GM13976 (cell line): Measurements from ENCODE around the gene STEAP2.
A peak's percentile ranks its signal among the peaks of the same experiment; 100 is the strongest.

ENCODE experiments used
- DNase-seq: peaks from one replicate; pipeline ENCODE4 v3.0.0; 2012; ENCODE audit warnings: low spot score
- in situ Hi-C: fragments of 300-500 bp; cut with MboI; formaldehyde crosslinking; loops from one replicate; pipeline ENCODE4 v1.12.0; 2022; ENCODE audit warnings: low sequenced_read_pairs, mixed read lengths, inconsistent platforms; ENCODE audit not compliant: unreplicated experiment
- TF ChIP-seq, protein P1 (sequence below): IDR thresholded peaks from 2 replicates; pipeline ENCODE4 v1.5.1; 2012; ENCODE audit warnings: borderline replicate concordance, mild to moderate bottlenecking; ENCODE audit not compliant: insufficient read depth; ENCODE audit errors: extremely low read depth, missing control alignments, control extremely low read depth

STEAP2 gene

GRCh38 chr7:90210475-90210874 lies 1.1 kb upstream of the STEAP2 start:
- TF ChIP-seq, protein P1, sequence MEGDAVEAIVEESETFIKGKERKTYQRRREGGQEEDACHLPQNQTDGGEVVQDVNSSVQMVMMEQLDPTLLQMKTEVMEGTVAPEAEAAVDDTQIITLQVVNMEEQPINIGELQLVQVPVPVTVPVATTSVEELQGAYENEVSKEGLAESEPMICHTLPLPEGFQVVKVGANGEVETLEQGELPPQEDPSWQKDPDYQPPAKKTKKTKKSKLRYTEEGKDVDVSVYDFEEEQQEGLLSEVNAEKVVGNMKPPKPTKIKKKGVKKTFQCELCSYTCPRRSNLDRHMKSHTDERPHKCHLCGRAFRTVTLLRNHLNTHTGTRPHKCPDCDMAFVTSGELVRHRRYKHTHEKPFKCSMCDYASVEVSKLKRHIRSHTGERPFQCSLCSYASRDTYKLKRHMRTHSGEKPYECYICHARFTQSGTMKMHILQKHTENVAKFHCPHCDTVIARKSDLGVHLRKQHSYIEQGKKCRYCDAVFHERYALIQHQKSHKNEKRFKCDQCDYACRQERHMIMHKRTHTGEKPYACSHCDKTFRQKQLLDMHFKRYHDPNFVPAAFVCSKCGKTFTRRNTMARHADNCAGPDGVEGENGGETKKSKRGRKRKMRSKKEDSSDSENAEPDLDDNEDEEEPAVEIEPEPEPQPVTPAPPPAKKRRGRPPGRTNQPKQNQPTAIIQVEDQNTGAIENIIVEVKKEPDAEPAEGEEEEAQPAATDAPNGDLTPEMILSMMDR: no peak
- DNase-seq: no peak
- in situ Hi-C loops: no loop called here

- peak; percentile 13 for DNase-seq
- TF ChIP-seq, protein P1: no peak
- in situ Hi-C loops: no loop called here
These were observed 559 bp upstream of the STEAP2 start for GRCh38 chr7:90210981-90211380.

- TF ChIP-seq, protein P1: no peak
- DNase-seq: no peak
- in situ Hi-C loops: no loop called here
These were observed 582 bp downstream of the STEAP2 start for GRCh38 chr7:90212149-90212495.

DNA sequence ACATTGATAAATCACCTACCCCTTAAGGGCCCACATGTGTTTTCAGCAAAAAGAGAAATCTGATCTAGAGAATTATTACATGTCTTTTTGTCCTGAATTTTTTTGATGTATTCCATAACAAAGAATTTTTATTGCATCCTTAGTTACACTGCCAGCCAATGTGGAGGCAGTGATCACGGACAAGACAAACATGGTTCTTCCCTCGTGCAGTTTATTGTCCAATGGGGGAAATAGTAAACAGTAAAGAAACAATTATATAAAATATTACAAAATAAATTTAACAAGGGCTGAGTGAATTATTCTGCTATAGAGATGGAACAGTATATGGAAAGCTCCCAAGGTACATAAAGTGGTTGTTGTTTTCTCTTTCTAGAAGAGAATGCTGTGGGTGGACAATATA lies 2.0 kb downstream of the STEAP2 start:
- no peak for DNase-seq
- TF ChIP-seq, protein P1: no peak
- in situ Hi-C loops: no loop called here

DNA sequence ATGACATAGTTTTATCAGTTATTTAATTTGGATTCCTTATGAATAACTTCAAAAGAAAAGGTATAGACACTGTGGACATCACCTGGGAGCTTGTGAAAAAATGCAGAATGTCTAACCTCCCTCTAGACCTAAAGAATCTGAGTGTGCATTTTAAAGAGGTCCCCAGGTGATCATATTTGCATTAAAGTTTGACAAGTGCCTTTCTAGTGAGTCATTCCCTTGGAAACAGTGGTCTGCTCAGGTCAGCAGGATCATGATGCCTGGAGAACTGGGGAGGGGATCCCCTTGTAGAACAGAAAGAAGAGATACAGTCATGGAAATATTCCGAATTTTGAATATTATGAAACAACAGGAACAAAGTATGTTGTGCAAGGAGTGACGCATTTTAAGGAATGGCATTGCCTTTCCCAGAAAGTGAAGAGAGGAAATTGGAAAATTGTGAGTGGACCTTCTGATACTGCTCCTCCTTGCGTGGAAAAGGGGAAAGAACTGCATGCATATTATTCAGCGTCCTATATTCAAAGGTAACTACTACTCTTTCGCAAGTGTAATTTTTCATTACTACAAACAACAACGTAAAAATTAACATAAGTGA lies 4.6 kb downstream of the STEAP2 start:
- in situ Hi-C loops: no loop called here
- TF ChIP-seq, protein P1: no peak
- no peak for DNase-seq

DNA sequence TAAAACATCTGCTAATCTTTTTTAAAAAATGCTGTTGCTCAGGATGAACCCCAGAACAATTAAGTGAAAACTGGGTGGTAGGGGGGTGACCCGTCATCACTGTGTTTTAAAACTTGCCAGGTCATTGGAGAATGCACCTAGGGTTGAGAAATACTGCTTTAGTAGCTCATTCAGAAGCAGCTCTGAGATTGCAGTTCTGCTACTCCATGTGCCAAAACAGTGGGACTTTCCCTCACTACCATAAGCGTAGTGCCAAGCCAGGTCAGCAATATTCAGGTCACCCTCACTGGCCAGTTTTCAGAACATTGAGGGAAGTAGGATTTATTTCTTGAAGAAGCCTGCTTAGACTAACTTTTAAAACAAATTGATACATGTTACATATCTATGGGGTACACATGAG lies 5.2 kb downstream of the STEAP2 start:
- in situ Hi-C loops: no loop called here
- TF ChIP-seq, protein P1: no peak
- DNase-seq: no peak
